K562 (cell line): ENCODE results near the gene BAD. TPM values are rescaled to one million over a fixed set of nuclear protein-coding genes. Genes with fewer than 3 reads are reported as not detected.

Source experiments
- ARID4B ChIP-seq: sonication (generic); formaldehyde crosslinking; IDR thresholded peaks from 2 replicates; pipeline ENCODE4 v1.8.0; 2022; ENCODE audit warnings: mild to moderate bottlenecking, missing genetic modification reagents
- BDP1 ChIP-seq: IDR thresholded peaks from 3 replicates; pipeline ENCODE4 v1.6.1; 2011; ENCODE audit not compliant: insufficient read length, insufficient read depth
- EZH2 ChIP-seq: IDR thresholded peaks from 2 replicates; pipeline ENCODE4 v1.6.1; 2012; ENCODE audit warnings: low read depth, mild to moderate bottlenecking, inconsistent platforms, low read length, borderline replicate concordance
- FOXM1 ChIP-seq, 2 experiments: fragments of 450-650 bp in 1 of 2; sonication (generic) in 1 of 2; formaldehyde crosslinking in 1 of 2; IDR thresholded peaks; 2 replicates each; pipeline versions ENCODE4 v1.6.1 to v1.9.0; 2017 to 2022; ENCODE audit warnings: low read depth in 2 of 2, mild to moderate bottlenecking in 2 of 2, missing genetic modification reagents in 1 of 2, moderate library complexity in 1 of 2
- MCM7 ChIP-seq, 2 experiments: fragments of 450-650 bp; IDR thresholded peaks; 2 replicates each; pipeline ENCODE4 v1.6.1; 2016 to 2018
- RBFOX2 ChIP-seq: fragments of 200-400 bp; formaldehyde crosslinking; IDR thresholded peaks from 2 replicates; pipeline ENCODE4 v1.6.1; 2017; ENCODE audit warnings: low read depth, mild to moderate bottlenecking, low read length, moderate library complexity
- SIN3A ChIP-seq, 2 experiments: fragments of 150-350 bp in 1 of 2; IDR thresholded peaks; 2 replicates each; pipeline ENCODE4 v1.6.1; 2011 to 2016; ENCODE audit warnings: borderline replicate concordance in 2 of 2, low read depth in 2 of 2, low read length in 2 of 2, mild to moderate bottlenecking in 2 of 2, moderate library complexity in 2 of 2; ENCODE audit not compliant: control insufficient read depth in 1 of 2
- TEAD2 ChIP-seq: fragments of 450-650 bp; IDR thresholded peaks from 2 replicates; pipeline ENCODE4 v1.6.1; 2016; ENCODE audit warnings: missing genetic modification characterization, control low read depth, missing compliant biosample characterization
- TFAP4 ChIP-seq: sonication (generic); formaldehyde crosslinking; IDR thresholded peaks from 2 replicates; pipeline ENCODE4 v1.8.0; 2022; ENCODE audit warnings: missing genetic modification reagents, mild to moderate bottlenecking, moderate library complexity, borderline replicate concordance
- ZBTB34 ChIP-seq: fragments of 250-450 bp; sonication (Bioruptor Pico); IDR thresholded peaks from 2 replicates; pipeline ENCODE4 v1.8.0; 2021; ENCODE audit warnings: mild to moderate bottlenecking, moderate library complexity
- ZNF436 ChIP-seq: fragments of 250-450, 450-650 bp; sonication (Bioruptor Pico); formaldehyde crosslinking; IDR thresholded peaks from 2 replicates; pipeline ENCODE4 v1.7.0; 2020; ENCODE audit warnings: mild to moderate bottlenecking
- ZNF445 ChIP-seq: fragments of 250-450 bp; sonication (Bioruptor Pico); IDR thresholded peaks from 2 replicates; pipeline ENCODE4 v1.4.0; 2020; ENCODE audit warnings: low read depth, mild to moderate bottlenecking, moderate library complexity
- ZNF551 ChIP-seq: fragments of 250-450 bp; sonication (Bioruptor Pico); IDR thresholded peaks from 2 replicates; pipeline ENCODE4 v1.5.0; 2021; ENCODE audit warnings: mild to moderate bottlenecking, moderate library complexity
- ZNF76 ChIP-seq: fragments of 250-450 bp; sonication (Bioruptor Pico); IDR thresholded peaks from 2 replicates; pipeline ENCODE4 v1.4.0; 2020; ENCODE audit warnings: mild to moderate bottlenecking, moderate library complexity, borderline replicate concordance
- ZSCAN32 ChIP-seq: fragments of 450-650 bp; formaldehyde crosslinking; IDR thresholded peaks from 2 replicates; pipeline ENCODE4 v1.4.0; 2020; ENCODE audit warnings: mild to moderate bottlenecking, moderate library complexity
- polyA plus RNA-seq, 8 experiments: library from polyadenylated mRNA; depleted of rRNA in 4 of 8; stranded (reverse) in 5 of 8; unstranded in 3 of 8; fragments of >200 nt; fragmentation: Nextera tagmentation in 2 of 8; fragmentation: Illumina TruSeq in 1 of 8; extraction: Ambion mirVana in 2 of 8; extraction: Trizol in 1 of 8; gene quantifications; 2 replicates each; pipeline versions ENCODE4 v1.2.1 to v1.2.3, GENCODE V29; 2011 to 2014; ENCODE audit warnings: inconsistent platforms in 1 of 8, missing spikeins in 1 of 8
- total RNA-seq, 7 experiments: library from RNA; depleted of rRNA in 6 of 7; stranded (reverse); fragments of >200 nt in 6 of 7; fragmentation: Illumina TruSeq in 2 of 7; extraction: Trizol in 2 of 7; gene quantifications; 2 replicates each; pipeline versions ENCODE4 v1.2.1 to v1.2.3, GENCODE V29; 2011 to 2021; ENCODE audit warnings: low replicate concordance in 1 of 7
- TF ChIP-seq, protein P1 (sequence below): fragments of 450-650 bp; IDR thresholded peaks from 2 replicates; pipeline ENCODE4 v1.6.1; 2016
- TF ChIP-seq, protein P2 (sequence below): fragments of 450-650 bp; formaldehyde crosslinking; IDR thresholded peaks from 2 replicates; pipeline ENCODE4 v1.4.0; 2020; ENCODE audit warnings: mild to moderate bottlenecking, moderate library complexity

Gene BAD
- total and polyA plus RNA-seq, 9 of the 15 experiments (the other 6 are each of a cell fraction or from before 2014, with no cell fraction given): 0.61 to 45.6 (median 11.8) TPM

- TF ChIP-seq SIN3A (IDR thresholded peaks at IDR 0.05; ENCODE audit: borderline replicate concordance in 2 of 2, control insufficient read depth in 1 of 2, low read depth in 2 of 2, low read length in 2 of 2) (peak in 1 of 2 experiments; percentile 41; a peak in 1 of 4 replicates), ZNF436 (CRISPR knock-in tag) (no peak), EZH2 (no peak), TFAP4 (peak; percentile 13; the same call in 1 of the 2 replicates), ZNF551 (no peak), RBFOX2 (peak; percentile 48; the same call in 1 of the 2 replicates), FOXM1 (IDR thresholded peaks at IDR 0.05; ENCODE audit: low read depth) (no peak), FOXM1 (CRISPR knock-in tag; IDR thresholded peaks at IDR 0.05; ENCODE audit: low read depth) (0 out of 2 replicates have a peak, but pooled peaks have one; percentile 10), ARID4B (peak; percentile 37; the same call in 1 of the 2 replicates), MCM7 (IDR thresholded peaks at IDR 0.05) (no peak), ZBTB34 (CRISPR knock-in tag) (no peak), BDP1 (no peak), ZNF76 (CRISPR knock-in tag) (no peak), ZNF445 (CRISPR knock-in tag) (no peak), TEAD2 (no peak), ZSCAN32 (CRISPR knock-in tag) (no peak)
- TF ChIP-seq, protein P1, sequence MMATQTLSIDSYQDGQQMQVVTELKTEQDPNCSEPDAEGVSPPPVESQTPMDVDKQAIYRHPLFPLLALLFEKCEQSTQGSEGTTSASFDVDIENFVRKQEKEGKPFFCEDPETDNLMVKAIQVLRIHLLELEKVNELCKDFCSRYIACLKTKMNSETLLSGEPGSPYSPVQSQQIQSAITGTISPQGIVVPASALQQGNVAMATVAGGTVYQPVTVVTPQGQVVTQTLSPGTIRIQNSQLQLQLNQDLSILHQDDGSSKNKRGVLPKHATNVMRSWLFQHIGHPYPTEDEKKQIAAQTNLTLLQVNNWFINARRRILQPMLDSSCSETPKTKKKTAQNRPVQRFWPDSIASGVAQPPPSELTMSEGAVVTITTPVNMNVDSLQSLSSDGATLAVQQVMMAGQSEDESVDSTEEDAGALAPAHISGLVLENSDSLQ: no peak
- TF ChIP-seq, protein P2, sequence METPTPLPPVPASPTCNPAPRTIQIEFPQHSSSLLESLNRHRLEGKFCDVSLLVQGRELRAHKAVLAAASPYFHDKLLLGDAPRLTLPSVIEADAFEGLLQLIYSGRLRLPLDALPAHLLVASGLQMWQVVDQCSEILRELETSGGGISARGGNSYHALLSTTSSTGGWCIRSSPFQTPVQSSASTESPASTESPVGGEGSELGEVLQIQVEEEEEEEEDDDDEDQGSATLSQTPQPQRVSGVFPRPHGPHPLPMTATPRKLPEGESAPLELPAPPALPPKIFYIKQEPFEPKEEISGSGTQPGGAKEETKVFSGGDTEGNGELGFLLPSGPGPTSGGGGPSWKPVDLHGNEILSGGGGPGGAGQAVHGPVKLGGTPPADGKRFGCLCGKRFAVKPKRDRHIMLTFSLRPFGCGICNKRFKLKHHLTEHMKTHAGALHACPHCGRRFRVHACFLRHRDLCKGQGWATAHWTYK (CRISPR knock-in tag): no peak
Measured at GRCh38 chr11:64234647-64235379, 49.7 kb downstream of the BAD start (continued).
